Gastroesophageal sphincter (tissue), 4 donors: Measurements from ENCODE around the gene UROS. TPM values are rescaled to one million over a fixed set of nuclear protein-coding genes. Genes with fewer than 3 reads are reported as not detected.

ENCODE experiments used
- ATAC-seq: fragments of 150-250 bp; one replicate; pipeline ENCODE4 v1.9.1; 2016; ENCODE audit warnings: mild to moderate bottlenecking, moderate library complexity
- H3K27ac ChIP-seq, 4 donors: fragments of 200-600 bp; sonication (generic) in 3 of 4; 1 replicate in 3 of 4; 2 replicates in 1 of 4; pipeline ENCODE4 v1.5.1; 2016 to 2019
- H3K27me3 ChIP-seq: fragments of 200-600 bp; sonication (generic); one replicate; pipeline ENCODE4 v1.5.1; 2019
- H3K36me3 ChIP-seq, 2 donors: fragments of 200-600 bp; sonication (generic); one replicate each; pipeline ENCODE4 v1.5.1; 2019; ENCODE audit warnings: control low read depth in 1 of 2
- H3K4me1 ChIP-seq, 3 donors: fragments of 200-600 bp; sonication (generic); 1 replicate in 2 of 3; 2 replicates in 1 of 3; pipeline ENCODE4 v1.5.1; 2016 to 2019; ENCODE audit warnings: control low read depth in 2 of 3
- H3K4me3 ChIP-seq, 2 donors: fragments of 200-600 bp; sonication (generic); one replicate each; pipeline ENCODE4 v1.5.1; 2019; ENCODE audit warnings: mild to moderate bottlenecking in 1 of 2, moderate library complexity in 1 of 2
- H3K9me3 ChIP-seq, 3 donors: fragments of 200-600 bp; sonication (generic); one replicate each; pipeline ENCODE4 v1.5.1; 2017 to 2019; ENCODE audit warnings: control low read depth in 2 of 3
- CTCF ChIP-seq, 4 experiments: fragments of 200-600 bp in 2 of 4; fragments of 450-650 bp in 2 of 4; sonication (generic) in 1 of 4; IDR thresholded peaks; one replicate each; pipeline ENCODE4 v1.5.1; 2017 to 2019; ENCODE audit warnings: antibody characterized with exemption in 4 of 4, mild to moderate bottlenecking in 2 of 4, moderate library complexity in 2 of 4
- EP300 ChIP-seq: sonication (generic); formaldehyde crosslinking; IDR thresholded peaks from one replicate; pipeline ENCODE4 v1.6.1; 2017; ENCODE audit warnings: antibody characterized with exemption, mild to moderate bottlenecking
- POLR2A ChIP-seq, 2 donors: fragments of 450-650 bp; IDR thresholded peaks; one replicate each; pipeline ENCODE4 v1.6.1; 2017; ENCODE audit warnings: antibody characterized with exemption in 2 of 2, mild to moderate bottlenecking in 2 of 2, moderate library complexity in 1 of 2
- POLR2AphosphoS5 ChIP-seq: sonication (generic); formaldehyde crosslinking; IDR thresholded peaks from one replicate; pipeline ENCODE4 v1.6.1; 2017; ENCODE audit warnings: antibody characterized with exemption
- WGBS, 2 donors: methylation state at CpG; one replicate each; pipeline ENCODE4 v1.1.5; 2018; ENCODE audit warnings: low coverage in 1 of 2; 5-methylcytosine and 5-hydroxymethylcytosine counted together
- total RNA-seq, 4 donors: library from RNA; depleted of rRNA; stranded (reverse); fragments of >200 nt; gene quantifications; one replicate each; pipeline ENCODE4 v1.1.0, GENCODE V29; 2016

UROS gene
- total RNA-seq, 4 donors from 2014 or later = 25.3 to 64.0 (median 39.1) TPM

DNA sequence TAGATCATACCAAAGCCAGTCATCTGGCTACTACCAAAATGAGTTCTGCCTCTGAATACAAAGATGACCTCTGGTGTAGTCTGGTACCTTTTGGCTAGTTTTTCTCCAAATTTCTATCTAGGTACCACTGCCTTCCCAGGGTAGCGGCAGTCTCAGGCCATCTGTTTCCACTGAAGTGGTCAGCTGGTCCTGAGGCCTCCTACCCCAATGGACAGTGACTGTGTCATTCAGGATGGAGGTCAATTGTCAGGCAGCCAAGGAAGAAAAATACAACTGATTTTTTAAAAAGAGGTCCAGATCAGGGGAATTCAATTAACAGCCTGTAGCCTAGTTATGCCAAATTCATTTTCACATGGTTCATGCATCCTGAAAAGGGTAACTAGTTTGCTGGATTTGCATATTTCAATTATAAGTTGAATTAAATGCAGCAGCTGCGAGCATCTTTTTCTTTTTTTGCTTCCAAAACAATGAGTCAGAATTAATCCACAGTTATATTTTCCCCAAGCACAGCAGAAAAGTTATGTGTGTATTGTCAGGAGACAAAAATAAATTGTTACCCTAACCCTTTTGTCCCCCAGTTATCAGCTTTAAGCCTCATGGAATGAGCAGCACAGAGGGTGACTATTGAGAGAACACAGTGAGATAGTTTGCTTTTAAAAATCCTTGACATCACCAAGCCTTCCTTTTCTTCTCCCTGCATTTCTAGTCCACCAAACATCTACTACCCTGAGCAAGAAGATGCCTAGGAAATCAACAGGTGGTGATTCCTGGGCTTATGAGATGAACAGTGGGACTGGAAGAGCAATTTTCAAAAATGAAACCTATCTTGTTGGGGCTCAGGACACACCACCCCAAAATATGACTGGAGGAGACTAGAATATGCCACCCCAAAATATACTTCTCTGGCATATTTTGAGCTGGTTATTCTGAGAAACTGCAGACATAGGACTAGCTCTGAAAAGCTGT is 28.0 kb upstream of the UROS start:
- no peak for TF ChIP-seq POLR2A (IDR thresholded peaks at IDR 0.05)
- TF ChIP-seq POLR2AphosphoS5 = no peak
- no peak for TF ChIP-seq EP300
- no peak for TF ChIP-seq CTCF (IDR thresholded peaks at IDR 0.05)
- H3K9me3 ChIP-seq = no peaks in the 10 kb centered on the region
- ATAC-seq = no peak
- H3K36me3 ChIP-seq = peaks cover 0 to 89% of the 10 kb centered on the region in 2 donors
- no peak overlapping the region for H3K4me3 ChIP-seq
- WGBS, 2 donors = 50 to 82% methylated on average over 1 of the region's 2 CpGs
- H3K27ac ChIP-seq = no peak overlapping the region
- no peaks in the 10 kb centered on the region for H3K4me1 ChIP-seq
- H3K27me3 ChIP-seq = no peaks in the 10 kb centered on the region

- H3K4me3 ChIP-seq = no peak overlapping the region
- peaks cover 0 to 93% of the 10 kb centered on the region in 2 donors for H3K36me3 ChIP-seq
- no peak for ATAC-seq
- no peak overlapping the region for H3K27ac ChIP-seq
- 81 to 100% methylated on average over 5 to 7 of the region's 7 CpGs for WGBS, 2 donors
- H3K9me3 ChIP-seq = no peaks in the 10 kb centered on the region
- H3K27me3 ChIP-seq = no peaks in the 10 kb centered on the region
- H3K4me1 ChIP-seq = peaks cover 0 to 3% (median 0%) of the 10 kb centered on the region in 3 donors
- TF ChIP-seq CTCF (IDR thresholded peaks at IDR 0.05) (no peak), POLR2A (IDR thresholded peaks at IDR 0.05) (no peak), EP300 (no peak), POLR2AphosphoS5 (no peak)
Measured at GRCh38 chr10:125849448-125849847, 26.4 kb upstream of the UROS start.

DNA sequence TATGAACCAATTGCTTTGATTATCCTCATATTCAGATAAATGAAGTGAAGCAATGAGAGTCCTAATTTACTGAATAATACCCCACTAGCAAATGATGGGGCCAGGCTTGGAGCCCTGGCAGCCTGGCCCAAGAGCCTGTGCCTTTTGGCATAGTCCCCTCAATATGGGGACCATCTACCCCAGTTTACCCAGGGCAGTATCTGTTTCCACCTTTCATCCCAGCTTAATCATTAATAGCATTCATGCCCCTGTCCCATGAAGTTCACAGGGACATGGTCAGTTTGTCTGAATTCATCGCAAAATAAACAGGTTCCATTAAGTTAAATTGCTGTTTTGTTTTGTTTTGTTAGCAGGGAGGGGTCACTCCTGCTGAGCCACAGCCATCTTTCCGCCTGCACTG is 25.8 kb upstream of the UROS start:
- TF ChIP-seq CTCF (IDR thresholded peaks at IDR 0.05) (no peak), POLR2A (IDR thresholded peaks at IDR 0.05) (no peak), EP300 (no peak), POLR2AphosphoS5 (no peak)
- ATAC-seq = no peak
- Histone ChIP-seq H3K36me3 (peaks cover 0 to 90% of the 10 kb centered on the region in 2 donors), H3K27me3 (no peaks in the 10 kb centered on the region), H3K4me1 (peaks cover 0 to 9% (median 0%) of the 10 kb centered on the region in 3 donors), H3K9me3 (no peaks in the 10 kb centered on the region), H3K4me3 (no peak overlapping the region), H3K27ac (no peak overlapping the region)
- WGBS, 2 donors = 89 to 100% methylated on average over 1 to 2 of the region's 2 CpGs

GRCh38 chr10:125848371-125848770 is 25.3 kb upstream of the UROS start:
- H3K9me3 ChIP-seq = no peaks in the 10 kb centered on the region
- no peaks in the 10 kb centered on the region for H3K27me3 ChIP-seq
- no peak overlapping the region for H3K27ac ChIP-seq
- peaks cover 0 to 11% (median 0%) of the 10 kb centered on the region in 3 donors for H3K4me1 ChIP-seq
- no peak for ATAC-seq
- 80% methylated on average over 1 of the region's 2 CpGs; no CpG with 5 or more reads in 1 of the 2 donors for WGBS, 2 donors
- H3K4me3 ChIP-seq = no peak overlapping the region
- H3K36me3 ChIP-seq = peaks cover 0 to 88% of the 10 kb centered on the region in 2 donors
- TF ChIP-seq POLR2A (IDR thresholded peaks at IDR 0.05) (no peak), POLR2AphosphoS5 (no peak), CTCF (IDR thresholded peaks at IDR 0.05) (no peak), EP300 (no peak)
